ENCODE results near the gene TMCC1. TPM values are rescaled to one million over a fixed set of nuclear protein-coding genes. Genes with fewer than 3 reads are reported as not detected.

Gene TMCC1
- total RNA-seq, 2 experiments from 2014 or later = 13.6 to 14.3 TPM

Other genes with a start within 250 kb of the TMCC1 start
- not detected for gene TRH, start 81.0 kb upstream of the TMCC1 start, total RNA-seq
- not detected for gene ALG1L2, start 188.1 kb upstream of the TMCC1 start, total RNA-seq